ENCODE measurements around the gene CNR1.

DNA sequence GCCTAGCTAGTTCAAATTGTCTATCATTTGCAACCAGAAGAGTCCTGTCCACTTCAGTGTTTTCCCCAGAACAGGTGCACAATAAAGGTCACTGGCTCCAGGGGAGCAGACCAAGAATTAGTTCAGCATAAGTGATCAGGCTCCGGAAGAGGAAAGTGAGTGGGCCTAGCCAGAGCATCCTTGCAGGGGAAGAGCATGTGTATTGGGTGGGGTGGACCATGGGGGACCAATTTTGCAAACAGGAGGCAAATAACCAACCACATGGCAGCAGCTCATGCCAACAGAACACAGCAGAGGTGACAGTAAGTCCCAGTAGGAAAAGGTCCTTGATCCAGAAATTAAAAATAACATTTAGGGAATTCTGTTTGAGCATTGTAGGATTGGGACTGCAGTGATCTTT is 43.2 kb upstream of the CNR1 start:
- no peak for TF ChIP-seq CTCF (IDR thresholded peaks at IDR 0.05)
- TF ChIP-seq EZH2 (IDR thresholded peaks at IDR 0.05) = no peak
- no peak for TF ChIP-seq EZH2phosphoT487 (IDR thresholded peaks at IDR 0.05)
